ENCODE data around the gene C1orf21.

Gene C1orf21

GRCh38 chr1:184416946-184417345 lies 30.1 kb downstream of the C1orf21 start:
- DNase-seq = no peak

GRCh38 chr1:184417916-184418315 lies 31.1 kb downstream of the C1orf21 start:
- DNase-seq = no peak

GRCh38 chr1:184418652-184419349 lies 32.0 kb downstream of the C1orf21 start:
- no peak for DNase-seq

- no peak for DNase-seq
Observed at GRCh38 chr1:184419350-184420161, 32.7 kb downstream of the C1orf21 start.

- DNase-seq = no peak
Observed at GRCh38 chr1:184422490-184423233, 35.8 kb downstream of the C1orf21 start.

- no peak for DNase-seq
Observed at GRCh38 chr1:184423649-184424048, 36.8 kb downstream of the C1orf21 start.

GRCh38 chr1:184424157-184424556 lies 37.3 kb downstream of the C1orf21 start:
- no peak for DNase-seq

- DNase-seq = no peak
Observed at GRCh38 chr1:184424945-184425344, 38.1 kb downstream of the C1orf21 start.

GRCh38 chr1:184425449-184426277 lies 38.8 kb downstream of the C1orf21 start:
- DNase-seq = no peak

- DNase-seq = no peak
Observed at GRCh38 chr1:184426278-184426674, 39.4 kb downstream of the C1orf21 start.

GRCh38 chr1:184427722-184428121 lies 40.9 kb downstream of the C1orf21 start:
- DNase-seq = no peak

- DNase-seq = no peak
Observed at GRCh38 chr1:184428604-184429003, 41.8 kb downstream of the C1orf21 start.

GRCh38 chr1:184429335-184429734 lies 42.5 kb downstream of the C1orf21 start:
- DNase-seq = no peak

GRCh38 chr1:184433956-184434502 lies 47.2 kb downstream of the C1orf21 start:
- DNase-seq = no peak

GRCh38 chr1:184437291-184437690 lies 50.5 kb downstream of the C1orf21 start:
- DNase-seq = no peak

GRCh38 chr1:184438363-184438762 lies 51.5 kb downstream of the C1orf21 start:
- DNase-seq = no peak

GRCh38 chr1:184442260-184442659 lies 55.4 kb downstream of the C1orf21 start:
- DNase-seq = no peak

GRCh38 chr1:184443201-184443600 lies 56.4 kb downstream of the C1orf21 start:
- DNase-seq = no peak

GRCh38 chr1:184443624-184444023 lies 56.8 kb downstream of the C1orf21 start:
- no peak for DNase-seq

GRCh38 chr1:184445997-184446396 lies 59.2 kb downstream of the C1orf21 start:
- no peak for DNase-seq

- no peak for DNase-seq
Observed at GRCh38 chr1:184447651-184448185, 60.9 kb downstream of the C1orf21 start.

GRCh38 chr1:184449916-184450315 lies 63.1 kb downstream of the C1orf21 start:
- no peak for DNase-seq

All from activated gamma-delta T cell treated with Interleukin-2 at 50 U/mL for 16 hours (primary cell).